DND-41 (cell line): ENCODE data around the gene DCPS.

Experiments used
- CTCF ChIP-seq: IDR thresholded peaks from 2 replicates; pipeline ENCODE4 v1.5.1; 2012; ENCODE audit warnings: borderline replicate concordance, low read length, moderate library complexity, mild to moderate bottlenecking; ENCODE audit not compliant: poor library complexity, severe bottlenecking; ENCODE audit errors: extremely low read depth
- EZH2 ChIP-seq: IDR thresholded peaks from 3 replicates; pipeline ENCODE4 v1.6.1; 2012; ENCODE audit warnings: borderline replicate concordance, low read depth, mild to moderate bottlenecking, moderate library complexity, low read length, inconsistent platforms; ENCODE audit not compliant: severe bottlenecking

- peak; percentile 95 for TF ChIP-seq CTCF
- no peak for TF ChIP-seq EZH2
These were observed 6.5 kb downstream of the DCPS start for GRCh38 chr11:126310200-126310991.
